Right lobe of liver (tissue), 6 donors: ENCODE data around the gene CPN1. TPM values are rescaled to one million over a fixed set of nuclear protein-coding genes. Genes with fewer than 3 reads are reported as not detected.

Source experiments
- ATAC-seq, 4 donors: fragments of 200-7000 bp; cut with Tn5 transposase; one replicate each; pipeline ENCODE4 v1.9.1; 2020; ENCODE audit warnings: mild to moderate bottlenecking in 4 of 4, moderate library complexity in 4 of 4
- DNase-seq, 3 donors: peaks; one replicate each; pipeline ENCODE4 v3.0.0-alpha.2; 2020
- H3K27ac ChIP-seq, 3 donors: fragments of 200-600 bp; one replicate each; pipeline ENCODE4 v1.8.0; 2022
- H3K27me3 ChIP-seq, 2 donors: fragments of 200-600 bp; one replicate each; pipeline ENCODE4 v1.8.0; 2022
- H3K36me3 ChIP-seq, 4 donors: fragments of 200-600 bp; sonication (generic) in 1 of 4; one replicate each; pipeline versions ENCODE4 v1.5.1 to v1.8.0; 2017 to 2022; ENCODE audit warnings: control low read depth in 1 of 4
- H3K4me1 ChIP-seq, 4 donors: fragments of 200-600 bp; sonication (generic) in 1 of 4; one replicate each; pipeline versions ENCODE4 v1.5.1 to v1.8.0; 2017 to 2022; ENCODE audit warnings: control low read depth in 1 of 4
- H3K4me3 ChIP-seq, 3 donors: fragments of 200-600 bp; one replicate each; pipeline ENCODE4 v1.8.0; 2022
- H3K9me3 ChIP-seq, 4 donors: fragments of 200-600 bp; sonication (generic) in 1 of 4; one replicate each; pipeline versions ENCODE4 v1.5.1 to v1.8.0; 2017 to 2022; ENCODE audit warnings: control low read depth in 1 of 4
- CTCF ChIP-seq, 4 donors: fragments of 200-600 bp in 3 of 4; fragments of 450-650 bp in 1 of 4; IDR thresholded peaks; one replicate each; pipeline versions ENCODE4 v1.5.1 to v1.8.0; 2016 to 2022; ENCODE audit warnings: antibody characterized with exemption in 4 of 4, mild to moderate bottlenecking in 2 of 4
- POLR2A ChIP-seq: fragments of 450-650 bp; IDR thresholded peaks from one replicate; pipeline ENCODE4 v1.6.1; 2017; ENCODE audit warnings: antibody characterized with exemption, mild to moderate bottlenecking
- WGBS: methylation state at CpG from one replicate; pipeline ENCODE4 v1.1.6; 2018; ENCODE audit warnings: low coverage, low lambda C conversion rate; ENCODE audit not compliant: insufficient coverage; ENCODE audit errors: missing lambda C conversion rate; 5-methylcytosine and 5-hydroxymethylcytosine counted together
- intact Hi-C, 2 donors: fragments of 100-400 bp; cut with DNase I; formaldehyde crosslinking; loops; one replicate each; pipeline versions ENCODE4 v1.11.2 to v1.14.1; 2022
- total RNA-seq, 6 experiments: library from RNA; depleted of rRNA in 2 of 6; stranded (reverse); fragments of >200 nt in 2 of 6; fragmentation: NEBNext Ultra II Directional in 3 of 6; extraction: Animal tissue kit (Norgen Biotek cat#: 25700) in 3 of 6; gene quantifications; one replicate each; pipeline versions ENCODE4 v1.1.0 to v1.2.4, GENCODE V29; 2016 to 2023
- donor health status: DM: no; HTN: yes; CAD: no.
- donor health status: DM: no; HTN: no; CAD: no.
- donor health status: DM: no; HTN: no; CAD: no.
- donor health status: DM: no; HTN: yes; CAD: no.
- donor health status: DM: no; HTN: yes; CAD: no.

CPN1 gene
- total RNA-seq, 6 experiments from 2014 or later, result 20.7 to 76.6 (median 54.4) TPM

DNA sequence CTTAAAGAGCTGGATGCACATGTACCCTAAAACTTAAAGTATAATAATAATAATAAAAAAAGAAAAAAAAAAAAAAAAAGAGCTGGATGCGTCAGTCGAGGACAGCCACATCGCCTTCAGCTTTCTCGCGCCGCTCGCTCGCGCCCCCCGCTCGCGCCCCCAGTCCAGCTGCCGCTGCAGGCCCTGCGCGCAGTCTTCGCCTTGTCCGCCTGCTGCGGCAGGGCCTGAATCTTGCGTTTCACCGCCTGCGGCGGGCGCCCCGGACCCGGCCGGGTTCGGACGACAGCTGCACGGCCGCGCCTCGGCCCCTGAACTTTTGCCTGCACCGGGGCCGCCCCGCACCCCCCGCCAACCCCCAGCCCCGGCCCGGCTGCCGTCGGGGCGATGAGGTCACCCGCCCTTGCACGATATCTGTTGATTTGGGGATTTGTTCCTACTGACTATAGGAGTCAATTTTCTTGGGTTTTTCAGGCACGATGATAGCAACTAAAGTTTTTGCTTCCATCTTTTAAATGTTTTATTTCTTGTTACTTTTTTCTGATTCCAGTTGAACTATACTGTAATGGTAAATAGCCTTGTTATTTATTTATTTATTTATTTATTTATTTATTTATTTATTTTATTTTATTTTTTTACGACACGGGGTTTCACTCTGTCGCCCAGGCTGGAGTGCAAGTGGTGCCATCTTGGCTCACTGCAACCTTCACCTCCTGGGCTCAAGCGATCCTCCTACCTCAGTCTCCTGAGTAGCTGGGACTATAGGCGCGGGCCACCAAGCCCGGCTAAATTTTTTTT, 33.5 kb upstream of the CPN1 start:
- Histone ChIP-seq H3K27ac (no peak overlapping the region), H3K4me3 (no peak overlapping the region), H3K9me3 (no peaks in the 10 kb centered on the region), H3K4me1 (no peaks in the 10 kb centered on the region), H3K36me3 (no peaks in the 10 kb centered on the region), H3K27me3 (no peaks in the 10 kb centered on the region)
- ATAC-seq, result no peak
- DNase-seq, result no peak
- WGBS, result 49% methylated on average over 25 of the region's 51 CpGs
- TF ChIP-seq CTCF (IDR thresholded peaks at IDR 0.05) (no peak), POLR2A (no peak)
- intact Hi-C loops, result no loop called here

DNA sequence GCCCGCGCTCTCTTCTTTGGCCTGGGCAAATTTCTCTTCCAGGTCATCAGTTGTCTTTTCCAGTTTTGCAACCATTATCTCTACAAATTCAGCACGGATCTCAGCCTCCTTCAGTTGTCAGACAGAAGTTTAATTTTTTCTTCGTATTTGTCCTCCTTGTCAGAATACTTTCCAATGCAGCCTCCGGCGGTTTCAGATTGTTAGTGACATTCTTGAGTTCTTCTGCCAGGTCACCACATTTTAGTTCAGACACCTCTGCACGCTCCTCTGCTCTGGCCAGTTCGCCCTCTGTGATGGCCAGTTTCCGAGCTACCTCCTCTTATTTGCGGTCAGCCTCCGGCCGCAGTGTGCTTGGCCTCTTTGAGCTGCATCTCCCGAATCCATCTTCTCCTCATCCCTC, 32.8 kb upstream of the CPN1 start:
- no peak overlapping the region for H3K4me3 ChIP-seq
- intact Hi-C loops, result no loop called here
- no peak for TF ChIP-seq CTCF (IDR thresholded peaks at IDR 0.05)
- TF ChIP-seq POLR2A, result no peak
- WGBS, result 89% methylated on average over 11 of the region's 13 CpGs
- H3K27me3 ChIP-seq, result no peaks in the 10 kb centered on the region
- no peak for ATAC-seq
- H3K27ac ChIP-seq, result no peak overlapping the region
- no peak for DNase-seq
- no peaks in the 10 kb centered on the region for H3K4me1 ChIP-seq
- no peaks in the 10 kb centered on the region for H3K36me3 ChIP-seq
- no peaks in the 10 kb centered on the region for H3K9me3 ChIP-seq

DNA sequence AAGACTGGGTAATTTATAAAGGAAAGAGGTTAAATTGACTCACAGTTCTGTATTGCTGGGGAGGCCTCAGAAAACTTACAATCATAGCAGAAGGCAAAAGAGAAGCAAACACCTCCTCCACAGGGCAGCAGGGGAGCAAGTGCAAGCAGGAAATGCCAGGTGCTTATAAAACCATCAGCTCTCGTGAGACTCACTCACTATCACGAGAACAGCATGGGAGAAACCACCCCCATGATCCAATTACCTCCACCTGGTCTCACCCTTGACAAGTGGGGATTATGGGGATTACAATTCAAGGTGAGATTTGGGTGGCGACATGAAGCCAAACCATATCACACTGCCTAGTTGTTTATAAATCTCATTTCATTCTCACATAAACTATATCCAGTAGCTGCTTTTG, 28.0 kb upstream of the CPN1 start:
- H3K4me3 ChIP-seq, result no peak overlapping the region
- H3K27me3 ChIP-seq, result no peaks in the 10 kb centered on the region
- no peaks in the 10 kb centered on the region for H3K36me3 ChIP-seq
- DNase-seq, result no peak
- no peak overlapping the region for H3K27ac ChIP-seq
- H3K4me1 ChIP-seq, result no peaks in the 10 kb centered on the region
- 40% methylated on average over 3 of the region's 3 CpGs for WGBS
- TF ChIP-seq CTCF (IDR thresholded peaks at IDR 0.05) (no peak), POLR2A (no peak)
- intact Hi-C loops, result no loop called here
- H3K9me3 ChIP-seq, result no peaks in the 10 kb centered on the region
- no peak for ATAC-seq

- H3K4me1 ChIP-seq, result peaks cover 0 to 7% (median 2%) of the 10 kb centered on the region in 4 donors
- no peaks in the 10 kb centered on the region for H3K36me3 ChIP-seq
- ATAC-seq (no peak), DNase-seq (no peak)
- H3K27me3 ChIP-seq, result no peaks in the 10 kb centered on the region
- no peak for TF ChIP-seq POLR2A
- TF ChIP-seq CTCF (IDR thresholded peaks at IDR 0.05), result no peak
- H3K27ac ChIP-seq, result no peak overlapping the region
- intact Hi-C loops, result no loop called here
- H3K9me3 ChIP-seq, result no peaks in the 10 kb centered on the region
- no peak overlapping the region for H3K4me3 ChIP-seq
- WGBS, result 86% methylated on average over 8 of the region's 11 CpGs
These were observed 25.2 kb upstream of the CPN1 start for GRCh38 chr10:100106865-100107264.
